NCI-H2107 (cell line): ENCODE results near the gene YPEL3.

ENCODE experiments used
- DNase-seq: peaks from one replicate; lab custom pipeline; 2025; lab: John Stamatoyannopoulos, UW

YPEL3 gene

GRCh38 chr16:30046178-30046577 lies 49.8 kb downstream of the YPEL3 start:
- DNase-seq: no peak
